Measurements from ENCODE around the gene RNF26. TPM values are rescaled to one million over a fixed set of nuclear protein-coding genes. Genes with fewer than 3 reads are reported as not detected.
A peak's percentile ranks its signal among the peaks of the same experiment; 100 is the strongest.

The RNF26 gene
- total RNA-seq, 1 donor from 2014 or later: 23.2 TPM

DNA sequence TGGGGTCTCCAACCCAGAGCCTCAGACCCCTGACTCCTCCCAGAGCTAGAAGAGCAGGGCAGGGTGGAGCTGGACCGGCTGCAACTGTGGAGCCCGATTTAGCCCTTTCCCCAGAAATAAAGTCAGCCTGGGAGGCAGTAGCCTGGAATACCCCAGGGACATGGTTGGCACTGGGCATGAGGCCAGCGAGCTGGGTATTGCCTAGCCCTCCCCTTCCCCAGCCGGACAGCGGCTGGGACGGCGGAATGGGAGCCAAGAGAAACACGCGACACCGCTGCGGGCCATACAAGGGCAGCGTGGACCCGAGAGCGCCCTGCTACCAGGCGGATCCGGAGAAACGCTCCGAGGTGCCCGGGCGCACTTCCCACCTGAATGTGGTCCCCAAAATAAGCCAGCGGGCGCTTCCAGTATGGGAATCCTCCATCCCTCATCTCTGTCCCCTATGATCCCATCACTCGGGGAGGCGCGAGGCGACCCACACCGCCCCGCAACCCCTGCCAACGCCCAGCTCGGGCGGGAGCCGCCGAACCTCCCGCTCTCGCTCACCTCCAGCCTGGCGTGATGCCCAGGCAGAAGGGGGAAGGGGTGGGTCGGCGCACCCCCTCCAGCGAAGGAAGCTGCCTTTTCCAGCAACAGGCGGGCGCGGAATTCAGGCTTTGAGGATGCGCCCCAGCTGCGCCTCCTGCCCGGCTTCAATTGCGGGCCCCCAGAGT is 18.2 kb upstream of the RNF26 start:
- Histone ChIP-seq H3K9me3 (no peaks in the 10 kb centered on the region), H3K4me1 (peaks cover 27% of the 10 kb centered on the region), H3K4me3 (peak overlapping the region; percentile 57), H3K36me3 (no peaks in the 10 kb centered on the region), H3K27ac (peak overlapping the region; percentile 78), H3K27me3 (peaks cover 20% of the 10 kb centered on the region)
- ATAC-seq (no peak), DNase-seq (peak; percentile 68)
- TF ChIP-seq, protein P1, sequence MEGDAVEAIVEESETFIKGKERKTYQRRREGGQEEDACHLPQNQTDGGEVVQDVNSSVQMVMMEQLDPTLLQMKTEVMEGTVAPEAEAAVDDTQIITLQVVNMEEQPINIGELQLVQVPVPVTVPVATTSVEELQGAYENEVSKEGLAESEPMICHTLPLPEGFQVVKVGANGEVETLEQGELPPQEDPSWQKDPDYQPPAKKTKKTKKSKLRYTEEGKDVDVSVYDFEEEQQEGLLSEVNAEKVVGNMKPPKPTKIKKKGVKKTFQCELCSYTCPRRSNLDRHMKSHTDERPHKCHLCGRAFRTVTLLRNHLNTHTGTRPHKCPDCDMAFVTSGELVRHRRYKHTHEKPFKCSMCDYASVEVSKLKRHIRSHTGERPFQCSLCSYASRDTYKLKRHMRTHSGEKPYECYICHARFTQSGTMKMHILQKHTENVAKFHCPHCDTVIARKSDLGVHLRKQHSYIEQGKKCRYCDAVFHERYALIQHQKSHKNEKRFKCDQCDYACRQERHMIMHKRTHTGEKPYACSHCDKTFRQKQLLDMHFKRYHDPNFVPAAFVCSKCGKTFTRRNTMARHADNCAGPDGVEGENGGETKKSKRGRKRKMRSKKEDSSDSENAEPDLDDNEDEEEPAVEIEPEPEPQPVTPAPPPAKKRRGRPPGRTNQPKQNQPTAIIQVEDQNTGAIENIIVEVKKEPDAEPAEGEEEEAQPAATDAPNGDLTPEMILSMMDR (IDR thresholded peaks at IDR 0.05): no peak
- intact Hi-C loops (cut with DNase I): loop anchor here (10.0 kb wide), 1 partner anchor 111 kb away; the partner anchor contains the start of gene CBL

DNA sequence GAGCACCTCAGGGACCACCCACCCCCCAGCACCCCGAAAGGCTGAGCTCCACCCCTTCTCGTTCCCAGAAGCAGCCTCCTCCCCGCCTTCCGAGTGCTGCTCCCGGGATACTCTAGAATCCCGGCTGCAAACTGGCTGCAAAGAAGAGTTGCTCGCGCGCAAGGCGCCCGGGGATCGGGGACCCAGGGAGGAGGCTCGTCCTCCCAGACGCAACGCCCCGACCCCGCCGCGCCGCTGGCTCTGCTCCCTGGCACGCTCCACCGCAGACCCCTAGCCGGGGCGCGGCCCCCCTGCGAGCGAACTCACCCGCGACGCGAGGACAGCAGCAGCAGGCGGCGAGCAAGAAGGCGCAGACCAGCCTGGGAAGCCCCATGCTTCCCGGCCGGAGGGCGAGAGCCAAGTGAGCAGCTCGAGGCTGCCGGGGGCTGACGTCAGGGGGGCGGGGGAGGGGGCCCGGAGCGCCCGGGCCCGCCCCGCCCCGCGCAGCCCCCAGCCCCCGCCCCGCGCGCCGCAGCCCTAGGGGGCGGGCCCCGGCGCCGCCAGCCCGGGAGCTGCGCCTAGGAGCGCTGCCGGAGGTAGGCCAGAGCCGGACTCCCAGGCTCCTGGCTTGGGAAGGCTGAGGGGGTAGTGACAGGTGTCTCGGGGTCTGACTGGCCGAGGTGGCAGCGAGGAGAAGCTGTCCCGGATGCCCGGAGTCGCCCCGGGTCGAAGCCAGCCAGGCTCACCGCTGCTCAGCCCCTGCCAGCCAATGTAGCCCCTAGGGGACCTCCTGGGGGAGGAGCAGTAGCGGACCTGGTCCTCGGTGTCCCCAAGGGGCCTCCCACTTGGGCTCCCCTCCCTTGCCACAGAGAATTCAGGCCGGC is 17.4 kb upstream of the RNF26 start, which contains the start of gene MCAM:
Gene MCAM (minus strand): TSS at position 402 of the 863 bp plus-strand sequence. CDS start 29 bp downstream, at position 373.
- no peaks in the 10 kb centered on the region for H3K36me3 ChIP-seq
- peak within 1 kb of the TSS; percentile 57 for H3K4me3 ChIP-seq
- peak within 1 kb of the TSS; percentile 87 for H3K27ac ChIP-seq
- intact Hi-C loops (cut with DNase I): loop anchor here (10.0 kb wide), 1 partner anchor 112 kb away; the partner anchor contains the start of gene CBL
- H3K4me1 ChIP-seq: peaks cover 33% of the 10 kb centered on the region
- TF ChIP-seq, protein P1 (IDR thresholded peaks at IDR 0.05): no peak
- H3K9me3 ChIP-seq: no peaks in the 10 kb centered on the region
- ATAC-seq: peak; percentile 3
- no peak for DNase-seq
- peaks cover 26% of the 10 kb centered on the region for H3K27me3 ChIP-seq

DNA sequence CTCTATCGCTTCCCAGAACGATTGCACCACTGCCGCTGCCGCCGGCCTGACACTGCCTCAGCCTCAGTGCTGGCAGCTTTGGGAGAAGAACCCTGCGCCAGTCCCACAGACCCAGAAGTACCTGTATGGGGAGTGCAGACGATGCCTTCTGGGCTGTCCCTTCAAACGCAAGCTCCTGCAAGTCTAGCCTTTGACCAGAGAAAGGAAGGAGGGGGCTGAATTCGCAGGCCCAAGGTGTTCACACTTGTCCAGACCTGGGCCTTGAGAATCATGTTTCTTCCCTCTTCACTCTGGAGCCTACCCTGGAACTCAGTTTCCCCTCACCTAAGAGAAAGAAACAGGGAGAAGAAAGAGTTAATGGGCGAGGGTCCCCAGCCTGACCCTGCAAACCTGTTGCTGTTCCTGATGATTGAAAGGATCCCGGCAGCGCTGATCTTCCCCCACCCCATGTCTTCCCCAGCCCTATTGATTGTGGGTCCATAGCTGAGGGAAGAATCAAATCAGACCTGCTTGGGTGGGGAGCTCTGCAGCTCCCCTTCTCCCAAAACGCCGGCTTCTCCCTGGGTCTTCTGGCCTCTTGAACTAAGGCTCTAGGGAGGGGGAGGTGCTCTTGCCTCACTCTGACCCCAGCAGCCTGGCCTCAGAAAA is 16.6 kb upstream of the RNF26 start:
- intact Hi-C loops (cut with DNase I): loop anchor here (10.0 kb wide), 1 partner anchor 113 kb away; the partner anchor contains the start of gene CBL
- TF ChIP-seq, protein P1 (IDR thresholded peaks at IDR 0.05): no peak
- DNase-seq (no peak), ATAC-seq (no peak)
- H3K27me3 ChIP-seq: peaks cover 26% of the 10 kb centered on the region
- no peaks in the 10 kb centered on the region for H3K9me3 ChIP-seq
- H3K27ac ChIP-seq: peak overlapping the region; percentile 87
- peaks cover 33% of the 10 kb centered on the region for H3K4me1 ChIP-seq
- no peaks in the 10 kb centered on the region for H3K36me3 ChIP-seq
- H3K4me3 ChIP-seq: peak overlapping the region; percentile 57

DNA sequence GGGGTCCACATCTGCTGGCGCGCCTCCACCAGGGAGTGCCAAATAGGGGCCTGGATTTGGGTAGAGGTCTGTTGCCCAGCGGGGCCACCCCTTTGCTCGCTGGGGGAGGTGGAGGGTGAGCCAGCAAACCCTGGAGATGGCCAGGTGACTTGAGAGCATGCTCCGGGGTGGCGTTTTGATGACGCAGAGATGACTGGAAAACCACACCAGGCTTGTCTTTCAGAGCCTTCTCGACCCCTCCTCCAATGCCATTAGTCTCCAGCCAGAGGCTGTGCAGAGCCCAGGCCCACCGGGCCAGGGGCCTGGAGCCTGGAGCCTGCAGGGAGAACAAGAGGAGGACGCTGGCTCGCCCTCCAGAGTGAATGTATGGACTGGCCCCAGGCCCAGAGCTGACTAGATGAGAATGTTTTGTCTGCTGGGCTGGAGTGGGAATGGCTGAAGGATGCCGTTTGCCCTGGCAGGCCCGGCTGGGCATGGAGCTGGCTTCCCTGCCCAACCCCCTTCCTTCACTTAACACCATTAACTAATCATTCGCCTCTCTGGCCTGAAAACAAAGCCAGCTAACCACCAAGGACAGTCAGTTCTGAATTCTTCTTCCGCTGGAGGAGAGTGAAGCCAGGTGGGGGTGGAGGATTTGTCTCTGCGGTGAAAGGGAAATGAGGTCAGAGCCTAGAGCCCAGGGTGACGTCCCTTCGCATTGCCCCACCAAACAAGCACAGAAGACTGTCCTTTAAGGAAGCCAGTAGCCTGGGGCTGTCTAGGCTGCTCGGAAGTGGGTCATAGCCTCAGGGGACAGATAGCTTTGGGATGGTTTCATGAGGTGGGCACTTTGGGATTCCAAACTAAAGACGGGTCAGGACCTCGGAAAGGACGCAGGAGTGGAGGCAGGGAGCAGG is 15.8 kb upstream of the RNF26 start:
- Histone ChIP-seq H3K9me3 (no peaks in the 10 kb centered on the region), H3K4me1 (peaks cover 33% of the 10 kb centered on the region), H3K27ac (peak overlapping the region; percentile 87), H3K36me3 (no peaks in the 10 kb centered on the region), H3K4me3 (no peak overlapping the region), H3K27me3 (peaks cover 26% of the 10 kb centered on the region)
- intact Hi-C loops (cut with DNase I): loop anchor here (10.0 kb wide), 1 partner anchor 114 kb away; the partner anchor contains the start of gene CBL
- DNase-seq (no peak), ATAC-seq (peak; percentile 5)
- TF ChIP-seq, protein P1 (IDR thresholded peaks at IDR 0.05): no peak
